GM19463 (cell line): ENCODE results near the gene CUBN.

Experiments
- ATAC-seq: cut with Tn5 transposase; IDR thresholded peaks from one replicate; pipeline ENCODE4 v1.9.1; 2021; ENCODE audit warnings: mild to moderate bottlenecking, moderate library complexity; ENCODE audit not compliant: unreplicated experiment

CUBN gene

GRCh38 chr10:17043586-17043985, 86.0 kb downstream of the CUBN start:
- no peak for ATAC-seq

- ATAC-seq: no peak
Observed at GRCh38 chr10:17041626-17042520, 87.7 kb downstream of the CUBN start.

- ATAC-seq: no peak
Observed at GRCh38 chr10:17038627-17039026, 91.0 kb downstream of the CUBN start.

- no peak for ATAC-seq
Observed at GRCh38 chr10:17037910-17038309, 91.7 kb downstream of the CUBN start.

- ATAC-seq: no peak
Observed at GRCh38 chr10:17035446-17035845, 94.2 kb downstream of the CUBN start.

GRCh38 chr10:17033529-17034260, 95.9 kb downstream of the CUBN start:
- ATAC-seq: no peak

GRCh38 chr10:17031637-17032635, 97.7 kb downstream of the CUBN start:
- no peak for ATAC-seq

- no peak for ATAC-seq
Observed at GRCh38 chr10:17029581-17030271, 99.9 kb downstream of the CUBN start.

GRCh38 chr10:17029239-17029580, 100.4 kb downstream of the CUBN start:
- ATAC-seq: no peak

- ATAC-seq: no peak
Observed at GRCh38 chr10:17028798-17029197, 100.8 kb downstream of the CUBN start.

GRCh38 chr10:17026686-17027485, 102.7 kb downstream of the CUBN start:
- peak; percentile 45 for ATAC-seq

- no peak for ATAC-seq
Observed at GRCh38 chr10:17025444-17026295, 103.9 kb downstream of the CUBN start.

GRCh38 chr10:17024461-17024860, 105.2 kb downstream of the CUBN start:
- no peak for ATAC-seq

GRCh38 chr10:17023386-17024298, 106.0 kb downstream of the CUBN start:
- ATAC-seq: peak; percentile 92

GRCh38 chr10:17022896-17023295, 106.7 kb downstream of the CUBN start:
- ATAC-seq: no peak

GRCh38 chr10:17022466-17022825, 107.2 kb downstream of the CUBN start:
- no peak for ATAC-seq

- ATAC-seq: no peak
Observed at GRCh38 chr10:17021656-17022465, 107.8 kb downstream of the CUBN start.
